ENCODE data around the gene PSMA8. TPM values are rescaled to one million over a fixed set of nuclear protein-coding genes. Genes with fewer than 3 reads are reported as not detected.
"Not testable (repeated sequence)": the region's sequence is repeated elsewhere in the genome, so short reads cannot be mapped to it uniquely, and the experiment has no call there.

Gene PSMA8
- total and polyA plus RNA-seq, 8 donors, result 0.10 to 0.31 TPM; not detected in 6

DNA sequence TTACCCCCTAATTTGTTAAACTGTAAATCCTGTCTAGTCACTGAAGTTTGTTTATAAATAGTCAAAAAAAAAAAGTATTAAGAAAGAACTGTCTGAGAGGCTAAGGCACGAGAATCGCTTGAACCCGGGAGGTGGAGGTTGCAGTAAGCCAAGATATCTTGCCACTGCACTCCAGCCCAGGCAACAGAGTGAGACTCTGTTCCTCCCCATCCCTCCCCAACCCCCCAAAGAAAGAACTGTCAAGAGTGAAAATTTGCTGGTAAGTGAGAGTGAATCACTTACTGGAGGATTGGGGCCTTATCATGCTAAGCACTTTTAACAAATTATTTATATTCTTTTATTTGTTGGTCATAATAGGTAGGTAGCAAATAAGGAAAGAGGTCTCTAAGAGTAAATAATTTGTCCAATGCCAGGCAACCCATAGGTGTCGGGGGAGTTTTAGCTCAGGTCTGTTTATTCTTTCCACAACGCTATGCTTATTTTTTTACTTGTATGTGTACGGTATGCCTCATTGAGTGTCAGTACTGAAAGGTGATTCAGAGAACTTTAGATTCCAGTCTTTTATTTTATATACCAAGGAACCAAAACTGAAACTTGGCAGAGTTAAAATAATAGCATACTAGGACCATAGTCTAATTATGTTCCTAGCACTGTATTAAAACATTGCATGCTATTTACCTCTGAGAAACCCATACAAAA, 95.0 kb downstream of the PSMA8 start:
- WGBS, 5 donors, result 56 to 74% (median 62%) methylated on average over 6 of the region's 6 CpGs
- intact Hi-C loops (cut with DNase I; ENCODE audit: low total_unique reads), result no loop called here
- Histone ChIP-seq H3K27ac (no peak overlapping the region), H3K4me1 (peaks cover 8 to 31% (median 22%) of the 10 kb centered on the region in 4 donors), H3K4me3 (no peak overlapping the region), H3K9me3 (no peaks in the 10 kb centered on the region), H3K27me3 (no peaks in the 10 kb centered on the region), H3K36me3 (no peaks in the 10 kb centered on the region)
- no peak for DNase-seq
- TF ChIP-seq CTCF (IDR thresholded peaks at IDR 0.05) (no peak), POLR2AphosphoS5 (IDR thresholded peaks at IDR 0.05) (no peak), EP300 (IDR thresholded peaks at IDR 0.05) (no peak), POLR2A (IDR thresholded peaks at IDR 0.05) (no peak)

DNA sequence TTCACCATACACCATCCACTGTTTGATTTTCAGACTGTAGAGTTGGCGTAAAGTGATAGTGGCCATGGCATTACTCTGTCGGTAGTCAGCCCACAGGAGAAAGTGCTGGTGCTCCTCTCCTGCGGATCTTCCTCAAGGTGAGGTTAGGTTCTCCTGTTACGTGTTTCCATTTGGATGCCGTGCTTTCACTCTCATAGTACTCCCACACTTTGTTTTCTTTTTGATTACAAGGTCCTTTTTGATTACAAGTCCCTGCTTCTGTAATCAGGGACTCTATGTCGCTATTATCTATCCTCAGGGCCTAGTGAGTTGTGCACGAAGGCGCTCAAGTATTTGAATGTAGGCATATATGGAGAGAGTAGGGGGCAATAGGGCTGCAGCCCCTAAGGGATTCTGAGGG, 96.8 kb downstream of the PSMA8 start:
- Histone ChIP-seq H3K4me1 (peaks cover 8 to 28% (median 20%) of the 10 kb centered on the region in 4 donors), H3K27ac (no peak overlapping the region), H3K9me3 (no peaks in the 10 kb centered on the region), H3K36me3 (no peaks in the 10 kb centered on the region), H3K4me3 (no peak overlapping the region), H3K27me3 (no peaks in the 10 kb centered on the region)
- no peak for DNase-seq
- 49 to 76% (median 65%) methylated on average over 8 of the region's 8 CpGs for WGBS, 5 donors
- TF ChIP-seq POLR2A (IDR thresholded peaks at IDR 0.05) (no peak), CTCF (IDR thresholded peaks at IDR 0.05) (no peak), EP300 (IDR thresholded peaks at IDR 0.05) (no peak), POLR2AphosphoS5 (IDR thresholded peaks at IDR 0.05) (no peak)
- intact Hi-C loops (cut with DNase I; ENCODE audit: low total_unique reads), result no loop called here

DNA sequence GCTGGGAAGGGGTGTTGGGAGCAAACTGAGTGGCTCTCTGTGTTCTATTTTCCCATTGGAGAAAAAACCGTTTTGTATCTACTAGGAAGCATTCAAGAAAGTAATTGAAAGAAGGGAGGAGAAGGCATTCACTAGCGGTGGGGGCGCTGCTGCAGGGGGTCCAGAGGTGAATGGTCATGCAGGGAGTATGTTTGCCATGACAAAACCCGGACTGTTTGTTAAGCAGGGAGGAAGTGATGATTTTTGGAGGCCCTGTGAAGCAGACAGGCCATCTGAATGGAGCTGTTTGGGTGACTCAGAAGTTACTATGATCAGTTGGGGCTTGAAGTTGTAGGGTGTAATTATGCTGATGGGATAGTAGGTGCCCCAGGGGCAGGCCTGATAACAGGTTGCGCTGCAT, 99.5 kb downstream of the PSMA8 start:
- no peak overlapping the region for H3K4me3 ChIP-seq
- H3K4me1 ChIP-seq, result peaks cover 0 to 10% (median 4%) of the 10 kb centered on the region in 4 donors
- TF ChIP-seq POLR2A (IDR thresholded peaks at IDR 0.05), result no peak
- no peak for TF ChIP-seq CTCF (IDR thresholded peaks at IDR 0.05)
- no peak for TF ChIP-seq POLR2AphosphoS5 (IDR thresholded peaks at IDR 0.05)
- no peak for TF ChIP-seq EP300 (IDR thresholded peaks at IDR 0.05)
- no peaks in the 10 kb centered on the region for H3K9me3 ChIP-seq
- H3K27ac ChIP-seq, result no peak overlapping the region
- H3K27me3 ChIP-seq, result no peaks in the 10 kb centered on the region
- intact Hi-C loops (cut with DNase I; ENCODE audit: low total_unique reads), result no loop called here
- WGBS, 5 donors, result 72 to 83% (median 81%) methylated on average over 5 of the region's 5 CpGs
- H3K36me3 ChIP-seq, result no peaks in the 10 kb centered on the region
- DNase-seq, result no peak

- H3K27ac ChIP-seq; DNase-seq; intact Hi-C loops (cut with DNase I; ENCODE audit: low total_unique reads); H3K4me3 ChIP-seq; H3K27me3 ChIP-seq; H3K9me3 ChIP-seq; H3K36me3 ChIP-seq; H3K4me1 ChIP-seq: not testable (repeated sequence)
- WGBS, 5 donors, result 85 to 94% (median 88%) methylated on average over 2 of the region's 2 CpGs
These were observed 103.7 kb downstream of the PSMA8 start for GRCh38 chr18:26237363-26237762.

- H3K27me3 ChIP-seq; DNase-seq; intact Hi-C loops (cut with DNase I; ENCODE audit: low total_unique reads); H3K27ac ChIP-seq; H3K4me3 ChIP-seq; H3K36me3 ChIP-seq; H3K4me1 ChIP-seq: not testable (repeated sequence)
- peaks cover 0 to 16% (median 5%) of the 10 kb centered on the region in 4 donors for H3K9me3 ChIP-seq
- WGBS, 5 donors, result 90 to 95% (median 94%) methylated on average over 4 of the region's 4 CpGs
These were observed 105.0 kb downstream of the PSMA8 start for GRCh38 chr18:26238718-26239117.

- intact Hi-C loops (cut with DNase I; ENCODE audit: low total_unique reads); H3K36me3 ChIP-seq; H3K4me1 ChIP-seq; H3K27me3 ChIP-seq; DNase-seq; H3K27ac ChIP-seq; H3K4me3 ChIP-seq: not testable (repeated sequence)
- WGBS, 5 donors, result 87 to 94% (median 91%) methylated on average over 3 to 4 of the region's 4 CpGs
- peaks cover 0 to 31% (median 19%) of the 10 kb centered on the region in 4 donors for H3K9me3 ChIP-seq
These were observed 108.7 kb downstream of the PSMA8 start for GRCh38 chr18:26242392-26242791.
